Fibroblast of lung (primary cell): Measurements from ENCODE around the gene GNPTG. TPM values are rescaled to one million over a fixed set of nuclear protein-coding genes. Genes with fewer than 3 reads are reported as not detected.

Experiments
- DNase-seq, 2 donors: peaks; one replicate each; pipeline versions ENCODE4 v3.0.0 to v3.0.0-alpha.2; 2010; ENCODE audit warnings: low read depth in 2 of 2
- H2AFZ ChIP-seq: 2 replicates; pipeline ENCODE4 v1.5.1; 2012; ENCODE audit warnings: low read length, control low read depth, inconsistent platforms
- H3K27ac ChIP-seq: 2 replicates; pipeline ENCODE4 v1.5.1; 2011; ENCODE audit warnings: low read length, control low read depth; ENCODE audit not compliant: insufficient read depth
- H3K27me3 ChIP-seq: 2 replicates; pipeline ENCODE4 v1.5.1; 2011; ENCODE audit warnings: mild to moderate bottlenecking, low read length; ENCODE audit not compliant: control insufficient read depth, insufficient read depth
- H3K36me3 ChIP-seq: 2 replicates; pipeline ENCODE4 v1.5.1; 2011; ENCODE audit warnings: low read length; ENCODE audit not compliant: control insufficient read depth, insufficient read depth
- H3K4me1 ChIP-seq: 2 replicates; pipeline ENCODE4 v1.5.1; 2011; ENCODE audit warnings: low read length; ENCODE audit not compliant: control insufficient read depth, insufficient read depth; ENCODE audit errors: extremely low read depth
- H3K4me2 ChIP-seq: 2 replicates; pipeline ENCODE4 v1.5.1; 2011; ENCODE audit warnings: low read length, control low read depth; ENCODE audit not compliant: insufficient read depth; ENCODE audit errors: extremely low read depth
- H3K4me3 ChIP-seq, 4 experiments: fragments of 200-600 bp in 1 of 4; sonication (generic) in 1 of 4; replicated peaks in 1 of 4; 2 replicates each; pipeline ENCODE4 v1.5.1; 2011 to 2016; ENCODE audit warnings: low read length in 4 of 4, low read depth in 3 of 4, mild to moderate bottlenecking in 3 of 4, control low read depth in 2 of 4, inconsistent platforms in 1 of 4, mixed read lengths in 1 of 4; ENCODE audit not compliant: insufficient read depth in 1 of 4; ENCODE audit errors: control extremely low read depth in 1 of 4
- H3K79me2 ChIP-seq: 2 replicates; pipeline ENCODE4 v1.5.1; 2012; ENCODE audit warnings: mild to moderate bottlenecking, low read length, inconsistent platforms; ENCODE audit not compliant: control insufficient read depth, insufficient read depth
- H3K9ac ChIP-seq: 2 replicates; pipeline ENCODE4 v1.5.1; 2011; ENCODE audit warnings: mild to moderate bottlenecking, low read length, control low read depth; ENCODE audit not compliant: insufficient read depth
- H3K9me3 ChIP-seq: 2 replicates; pipeline ENCODE4 v1.5.1; 2012; ENCODE audit warnings: low read depth, low read length; ENCODE audit not compliant: control insufficient read depth, insufficient read depth
- H4K20me1 ChIP-seq: 2 replicates; pipeline ENCODE4 v1.5.1; 2011; ENCODE audit warnings: low read length; ENCODE audit not compliant: control insufficient read depth, insufficient read depth; ENCODE audit errors: extremely low read depth
- CTCF ChIP-seq, 2 donors: IDR thresholded peaks in 1 of 2; conservative IDR thresholded peaks in 1 of 2; 1 replicate in 1 of 2; 2 replicates in 1 of 2; pipeline ENCODE4 v1.5.1; 2011 to 2012; ENCODE audit warnings: low read length in 2 of 2, control low read depth in 1 of 2, inconsistent platforms in 1 of 2, low read depth in 1 of 2, mild to moderate bottlenecking in 1 of 2
- EZH2 ChIP-seq: IDR thresholded peaks from 2 replicates; pipeline ENCODE4 v1.5.1; 2012; ENCODE audit warnings: low read length, control low read depth, mild to moderate bottlenecking; ENCODE audit errors: missing control alignments
- polyA plus RNA-seq, 2 donors: library from polyadenylated mRNA; depleted of rRNA in 1 of 2; stranded (reverse) in 1 of 2; unstranded in 1 of 2; fragments of >200 nt; gene quantifications; 2 replicates each; pipeline ENCODE4 v1.2.1, GENCODE V29; 2011 to 2012; ENCODE audit warnings: missing spikeins in 1 of 2
- total RNA-seq: library from RNA; depleted of rRNA; stranded (reverse); fragments of >200 nt; gene quantifications from 2 replicates; pipeline ENCODE4 v1.2.1, GENCODE V29; 2014

The GNPTG gene
- total and polyA plus RNA-seq, 2 donors (not counting 1 experiment from before 2014, with no cell fraction given) = 40.8 to 43.2 TPM

- Histone ChIP-seq H4K20me1 (no peaks in the 10 kb centered on the region), H2AFZ (no peak overlapping the region), H3K9ac (no peak overlapping the region), H3K4me3 (no peak overlapping the region), H3K27me3 (no peaks in the 10 kb centered on the region), H3K4me1 (peaks cover 5% of the 10 kb centered on the region), H3K79me2 (no peaks in the 10 kb centered on the region), H3K9me3 (no peaks in the 10 kb centered on the region), H3K36me3 (peaks cover 3% of the 10 kb centered on the region), H3K4me2 (no peak overlapping the region), H3K27ac (no peak overlapping the region)
- no peak for TF ChIP-seq CTCF (conservative IDR thresholded peaks at IDR 0.05 in 1 of 2, IDR thresholded peaks at IDR 0.05 in 1 of 2; ENCODE audit: low read depth in 1 of 2, low read length in 2 of 2)
- TF ChIP-seq EZH2 = no peak
- DNase-seq = no peak
These were observed 52.0 kb downstream of the GNPTG start for GRCh38 chr16:1403733-1404132.

DNA sequence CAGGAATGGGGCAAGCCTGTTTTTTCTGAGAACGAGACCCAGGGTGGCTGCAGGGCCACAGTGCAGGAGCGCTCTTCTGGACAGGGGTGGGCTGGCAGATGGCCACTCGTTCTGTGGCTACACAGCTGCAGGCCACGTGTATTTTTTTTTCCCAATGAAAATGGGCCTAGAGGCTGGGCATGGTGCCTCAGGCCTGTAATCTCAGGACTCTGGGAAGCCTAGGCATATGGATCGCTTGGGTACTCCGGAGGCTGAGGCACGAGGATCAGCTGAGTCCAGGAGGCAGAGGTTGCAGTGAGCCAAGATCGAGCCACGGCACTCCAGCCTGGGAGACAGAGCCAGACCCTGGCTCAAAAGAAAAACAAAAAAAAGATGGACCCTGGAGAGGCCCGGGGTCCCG lies 56.0 kb downstream of the GNPTG start:
- H3K4me2 ChIP-seq = peak overlapping the region; percentile 44
- H3K9me3 ChIP-seq = no peaks in the 10 kb centered on the region
- no peaks in the 10 kb centered on the region for H4K20me1 ChIP-seq
- H3K27ac ChIP-seq = peak overlapping the region; percentile 54
- no peak overlapping the region for H2AFZ ChIP-seq
- H3K79me2 ChIP-seq = no peaks in the 10 kb centered on the region
- TF ChIP-seq CTCF (conservative IDR thresholded peaks at IDR 0.05 in 1 of 2, IDR thresholded peaks at IDR 0.05 in 1 of 2; ENCODE audit: low read depth in 1 of 2, low read length in 2 of 2) (no peak), EZH2 (no peak)
- peak; percentile 44 for DNase-seq
- H3K4me1 ChIP-seq = peaks cover 5% of the 10 kb centered on the region
- H3K36me3 ChIP-seq = no peaks in the 10 kb centered on the region
- H3K4me3 ChIP-seq = peak overlapping the region in 3 of 4 experiments; percentile 27 to 71 (median 40)
- no peaks in the 10 kb centered on the region for H3K27me3 ChIP-seq
- no peak overlapping the region for H3K9ac ChIP-seq

- Histone ChIP-seq H3K36me3 (no peaks in the 10 kb centered on the region), H4K20me1 (no peaks in the 10 kb centered on the region), H3K27ac (peak overlapping the region; percentile 54), H3K27me3 (no peaks in the 10 kb centered on the region), H3K4me2 (peak overlapping the region; percentile 95), H3K9ac (peak overlapping the region; percentile 23), H3K79me2 (no peaks in the 10 kb centered on the region), H3K9me3 (no peaks in the 10 kb centered on the region), H3K4me3 (peak overlapping the region; percentile 58 to 71 (median 62)), H2AFZ (peak overlapping the region; percentile 73), H3K4me1 (peaks cover 5% of the 10 kb centered on the region)
- TF ChIP-seq CTCF (conservative IDR thresholded peaks at IDR 0.05 in 1 of 2, IDR thresholded peaks at IDR 0.05 in 1 of 2; ENCODE audit: low read depth in 1 of 2, low read length in 2 of 2) (no peak), EZH2 (no peak)
- peak; percentile 75 to 87 for DNase-seq
These were observed 56.6 kb downstream of the GNPTG start for GRCh38 chr16:1408171-1408837.
